Osteoblast (primary cell): ENCODE results near the gene ARPIN. TPM values are rescaled to one million over a fixed set of nuclear protein-coding genes. Genes with fewer than 3 reads are reported as not detected.

ENCODE experiments used
- DNase-seq: peaks from one replicate; pipeline ENCODE4 v3.0.0; 2011; ENCODE audit warnings: low spot score, mixed read lengths; ENCODE audit not compliant: insufficient read length; ENCODE audit errors: missing footprints
- H2AFZ ChIP-seq: 2 replicates; pipeline ENCODE4 v1.6.0; 2011; ENCODE audit warnings: mild to moderate bottlenecking, low read length
- H3K27ac ChIP-seq: 2 replicates; pipeline ENCODE4 v1.5.1; 2011; ENCODE audit warnings: mild to moderate bottlenecking, low read depth, low read length, moderate library complexity
- H3K27me3 ChIP-seq: 2 replicates; pipeline ENCODE4 v1.6.0; 2012; ENCODE audit warnings: mild to moderate bottlenecking, control low read depth, inconsistent platforms, low read length, moderate library complexity; ENCODE audit not compliant: insufficient read depth
- H3K36me3 ChIP-seq: 2 replicates; pipeline ENCODE4 v1.5.1; 2011; ENCODE audit warnings: mild to moderate bottlenecking, low read length, control low read depth, moderate library complexity; ENCODE audit not compliant: insufficient read depth
- H3K4me1 ChIP-seq: 2 replicates; pipeline ENCODE4 v1.5.1; 2011; ENCODE audit warnings: mild to moderate bottlenecking, low read length, control low read depth, moderate library complexity; ENCODE audit not compliant: insufficient read depth
- H3K4me2 ChIP-seq: 2 replicates; pipeline ENCODE4 v1.6.0; 2011; ENCODE audit warnings: mild to moderate bottlenecking, low read length; ENCODE audit not compliant: insufficient read depth
- H3K4me3 ChIP-seq: fragments of 200-600 bp; sonication (generic); 3 replicates; pipeline ENCODE4 v1.5.1; 2012; ENCODE audit warnings: mild to moderate bottlenecking, low read length, inconsistent platforms; ENCODE audit not compliant: insufficient read depth
- H3K79me2 ChIP-seq: 2 replicates; pipeline ENCODE4 v1.6.0; 2012; ENCODE audit warnings: mild to moderate bottlenecking, low read length, control low read depth, inconsistent platforms; ENCODE audit not compliant: insufficient read depth
- H3K9me3 ChIP-seq: 2 replicates; pipeline ENCODE4 v1.5.1; 2011; ENCODE audit warnings: low read depth, low read length, control low read depth
- H4K20me1 ChIP-seq: 2 replicates; pipeline ENCODE4 v1.6.0; 2012; ENCODE audit warnings: mild to moderate bottlenecking, low read length, control low read depth; ENCODE audit not compliant: insufficient read depth
- total RNA-seq: library from RNA; depleted of rRNA; stranded (reverse); fragments of >200 nt; gene quantifications from 2 replicates; pipeline ENCODE4 v1.2.3, GENCODE V29; 2012
- TF ChIP-seq, protein P1 (sequence below): IDR thresholded peaks from 2 replicates; pipeline ENCODE4 v1.5.1; 2011; ENCODE audit warnings: mild to moderate bottlenecking, low read depth, low read length, moderate library complexity; ENCODE audit errors: extremely low read depth

Gene ARPIN
- total RNA-seq, 1 donor = 14.1 TPM

- TF ChIP-seq, protein P1, sequence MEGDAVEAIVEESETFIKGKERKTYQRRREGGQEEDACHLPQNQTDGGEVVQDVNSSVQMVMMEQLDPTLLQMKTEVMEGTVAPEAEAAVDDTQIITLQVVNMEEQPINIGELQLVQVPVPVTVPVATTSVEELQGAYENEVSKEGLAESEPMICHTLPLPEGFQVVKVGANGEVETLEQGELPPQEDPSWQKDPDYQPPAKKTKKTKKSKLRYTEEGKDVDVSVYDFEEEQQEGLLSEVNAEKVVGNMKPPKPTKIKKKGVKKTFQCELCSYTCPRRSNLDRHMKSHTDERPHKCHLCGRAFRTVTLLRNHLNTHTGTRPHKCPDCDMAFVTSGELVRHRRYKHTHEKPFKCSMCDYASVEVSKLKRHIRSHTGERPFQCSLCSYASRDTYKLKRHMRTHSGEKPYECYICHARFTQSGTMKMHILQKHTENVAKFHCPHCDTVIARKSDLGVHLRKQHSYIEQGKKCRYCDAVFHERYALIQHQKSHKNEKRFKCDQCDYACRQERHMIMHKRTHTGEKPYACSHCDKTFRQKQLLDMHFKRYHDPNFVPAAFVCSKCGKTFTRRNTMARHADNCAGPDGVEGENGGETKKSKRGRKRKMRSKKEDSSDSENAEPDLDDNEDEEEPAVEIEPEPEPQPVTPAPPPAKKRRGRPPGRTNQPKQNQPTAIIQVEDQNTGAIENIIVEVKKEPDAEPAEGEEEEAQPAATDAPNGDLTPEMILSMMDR = no peak
- Histone ChIP-seq H3K36me3 (peaks cover 8% of the 10 kb centered on the region), H3K4me2 (no peak overlapping the region), H3K27ac (no peak overlapping the region), H3K27me3 (no peaks in the 10 kb centered on the region), H3K9me3 (no peaks in the 10 kb centered on the region), H4K20me1 (no peaks in the 10 kb centered on the region), H2AFZ (no peak overlapping the region), H3K4me1 (peaks cover 9% of the 10 kb centered on the region), H3K4me3 (no peak overlapping the region), H3K79me2 (peaks cover 2% of the 10 kb centered on the region)
- DNase-seq = peak; percentile 59
Observed at GRCh38 chr15:89910891-89911626, 1.7 kb downstream of the ARPIN start.

- Histone ChIP-seq H3K4me1 (peaks cover 9% of the 10 kb centered on the region), H4K20me1 (no peaks in the 10 kb centered on the region), H2AFZ (no peak overlapping the region), H3K4me3 (no peak overlapping the region), H3K36me3 (peaks cover 11% of the 10 kb centered on the region), H3K79me2 (peaks cover 2% of the 10 kb centered on the region), H3K27me3 (no peaks in the 10 kb centered on the region), H3K27ac (no peak overlapping the region), H3K9me3 (no peaks in the 10 kb centered on the region), H3K4me2 (no peak overlapping the region)
- DNase-seq = no peak
- TF ChIP-seq, protein P1 = no peak
Observed at GRCh38 chr15:89909611-89910010, 3.1 kb downstream of the ARPIN start.

- Histone ChIP-seq H3K27me3 (no peaks in the 10 kb centered on the region), H3K4me2 (no peak overlapping the region), H3K79me2 (peaks cover 2% of the 10 kb centered on the region), H3K27ac (no peak overlapping the region), H3K9me3 (no peaks in the 10 kb centered on the region), H3K4me3 (no peak overlapping the region), H3K36me3 (peaks cover 14% of the 10 kb centered on the region), H2AFZ (no peak overlapping the region), H3K4me1 (peaks cover 9% of the 10 kb centered on the region), H4K20me1 (no peaks in the 10 kb centered on the region)
- TF ChIP-seq, protein P1 = no peak
- no peak for DNase-seq
Observed at GRCh38 chr15:89908226-89908625, 4.5 kb downstream of the ARPIN start.

GRCh38 chr15:89907289-89907688 lies 5.5 kb downstream of the ARPIN start:
- no peak for DNase-seq
- Histone ChIP-seq H3K4me3 (no peak overlapping the region), H3K9me3 (no peaks in the 10 kb centered on the region), H3K27ac (no peak overlapping the region), H3K4me2 (no peak overlapping the region), H2AFZ (no peak overlapping the region), H3K79me2 (peaks cover 2% of the 10 kb centered on the region), H3K27me3 (no peaks in the 10 kb centered on the region), H3K36me3 (peaks cover 14% of the 10 kb centered on the region), H3K4me1 (peaks cover 5% of the 10 kb centered on the region), H4K20me1 (no peaks in the 10 kb centered on the region)
- TF ChIP-seq, protein P1 = no peak
